ENCODE results near the gene NCR3LG1. TPM values are rescaled to one million over a fixed set of nuclear protein-coding genes. Genes with fewer than 3 reads are reported as not detected.

Gene NCR3LG1
- polyA plus RNA-seq, 1 donor (not counting 4 experiments of a cell fraction or from before 2014, with no cell fraction given), result 3.9 TPM

DNA sequence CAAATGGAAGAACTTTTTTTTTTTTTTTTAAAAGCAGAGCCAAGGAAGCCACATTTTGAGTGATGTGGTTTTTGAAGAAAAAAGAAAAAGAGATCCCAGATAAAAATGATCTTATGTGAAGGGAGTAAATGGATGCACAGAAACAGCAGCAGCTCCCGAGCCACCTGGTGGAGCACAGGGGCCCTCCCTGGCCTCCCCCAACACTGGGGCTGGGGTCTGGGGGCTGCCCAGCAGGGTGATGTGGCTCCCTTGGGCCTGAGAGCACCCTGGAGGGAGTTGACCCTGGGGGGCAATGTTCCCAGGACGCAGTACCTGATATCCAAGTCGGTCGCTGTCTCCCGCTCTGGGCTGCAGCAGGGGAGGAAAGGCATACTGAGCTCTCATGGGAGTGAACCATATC is 63.4 kb downstream of the NCR3LG1 start:
- Histone ChIP-seq H3K4me3 (ENCODE audit: control insufficient read depth in 2 of 3, extremely low read depth in 1 of 3, insufficient read depth in 2 of 3, low read depth in 1 of 3, low read length in 3 of 3) (no peak overlapping the region), H2AFZ (ENCODE audit: control insufficient read depth, low read length) (no peak overlapping the region), H3K4me1 (ENCODE audit: control insufficient read depth, extremely low read depth, insufficient read depth, low read length) (no peaks in the 10 kb centered on the region), H4K20me1 (ENCODE audit: control insufficient read depth, extremely low read depth, insufficient read depth, low read length) (no peaks in the 10 kb centered on the region), H3K9ac (ENCODE audit: control insufficient read depth, extremely low read depth, insufficient read depth, low read length) (no peak overlapping the region), H3K27ac (ENCODE audit: control insufficient read depth, insufficient read depth, low read length) (no peak overlapping the region), H3K36me3 (ENCODE audit: control insufficient read depth in 2 of 2, extremely low read depth in 1 of 2, insufficient read depth in 2 of 2, low read length in 2 of 2) (no peaks in the 10 kb centered on the region), H3K79me2 (ENCODE audit: control insufficient read depth, insufficient read depth, low read length) (no peaks in the 10 kb centered on the region), H3K4me2 (ENCODE audit: control insufficient read depth, extremely low read depth, insufficient read depth, low read depth, low read length) (no peak overlapping the region), H3K27me3 (ENCODE audit: control insufficient read depth, extremely low read depth, insufficient read depth, low read length) (peaks cover 26% of the 10 kb centered on the region), H3K9me1 (ENCODE audit: control insufficient read depth, extremely low read depth, insufficient read depth, low read length) (no peaks in the 10 kb centered on the region), H3K9me3 (ENCODE audit: control insufficient read depth, low read depth, low read length) (no peaks in the 10 kb centered on the region)
- DNase-seq (ENCODE audit: low read depth, low spot score) (no peak), FAIRE-seq (no peak)
- dilution Hi-C loops (cut with MboI; ENCODE audit: extremely low pct_ligation_motif_present, low sequenced_read_pairs), result no loop called here
- TF ChIP-seq, protein P1, sequence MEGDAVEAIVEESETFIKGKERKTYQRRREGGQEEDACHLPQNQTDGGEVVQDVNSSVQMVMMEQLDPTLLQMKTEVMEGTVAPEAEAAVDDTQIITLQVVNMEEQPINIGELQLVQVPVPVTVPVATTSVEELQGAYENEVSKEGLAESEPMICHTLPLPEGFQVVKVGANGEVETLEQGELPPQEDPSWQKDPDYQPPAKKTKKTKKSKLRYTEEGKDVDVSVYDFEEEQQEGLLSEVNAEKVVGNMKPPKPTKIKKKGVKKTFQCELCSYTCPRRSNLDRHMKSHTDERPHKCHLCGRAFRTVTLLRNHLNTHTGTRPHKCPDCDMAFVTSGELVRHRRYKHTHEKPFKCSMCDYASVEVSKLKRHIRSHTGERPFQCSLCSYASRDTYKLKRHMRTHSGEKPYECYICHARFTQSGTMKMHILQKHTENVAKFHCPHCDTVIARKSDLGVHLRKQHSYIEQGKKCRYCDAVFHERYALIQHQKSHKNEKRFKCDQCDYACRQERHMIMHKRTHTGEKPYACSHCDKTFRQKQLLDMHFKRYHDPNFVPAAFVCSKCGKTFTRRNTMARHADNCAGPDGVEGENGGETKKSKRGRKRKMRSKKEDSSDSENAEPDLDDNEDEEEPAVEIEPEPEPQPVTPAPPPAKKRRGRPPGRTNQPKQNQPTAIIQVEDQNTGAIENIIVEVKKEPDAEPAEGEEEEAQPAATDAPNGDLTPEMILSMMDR (optimal IDR thresholded peaks at IDR 0.05 in 1 of 3, IDR thresholded peaks at IDR 0.05 in 1 of 3, conservative IDR thresholded peaks at IDR 0.05 in 1 of 3; ENCODE audit: extremely low read depth in 1 of 3, insufficient read depth in 2 of 3, low read length in 3 of 3), result no peak
- TF ChIP-seq EZH2 (IDR thresholded peaks at IDR 0.05; ENCODE audit: low read length), result no peak

DNA sequence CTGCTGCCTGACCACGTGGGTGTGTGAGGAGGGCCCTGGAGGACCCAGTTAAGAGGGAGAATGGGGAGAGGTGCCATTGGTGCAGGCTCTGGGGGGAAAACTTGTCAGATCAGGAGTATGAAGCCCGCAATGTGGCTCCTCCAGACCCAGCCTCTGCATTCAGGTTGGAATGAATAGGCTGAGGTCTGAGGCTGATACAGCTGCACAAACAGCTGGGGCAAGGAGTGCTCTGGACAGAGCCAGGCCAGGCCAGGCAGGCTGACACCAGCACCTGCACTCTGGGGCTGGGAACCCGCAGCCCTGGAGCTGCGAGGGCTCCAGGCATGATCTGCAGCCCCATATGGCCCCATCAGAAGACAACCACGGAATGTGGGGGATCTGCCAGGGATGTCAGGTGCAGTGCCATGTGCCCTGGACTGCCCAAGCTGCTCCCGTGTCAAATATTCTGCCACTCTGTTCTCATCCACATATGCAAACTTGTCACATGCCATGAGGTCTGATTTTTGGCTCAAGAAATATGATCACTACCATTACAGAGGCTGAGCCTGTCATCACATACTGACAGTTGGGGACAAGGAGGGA is 64.0 kb downstream of the NCR3LG1 start:
- Histone ChIP-seq H2AFZ (ENCODE audit: control insufficient read depth, low read length) (no peak overlapping the region), H3K27ac (ENCODE audit: control insufficient read depth, insufficient read depth, low read length) (no peak overlapping the region), H3K9me3 (ENCODE audit: control insufficient read depth, low read depth, low read length) (no peaks in the 10 kb centered on the region), H3K4me1 (ENCODE audit: control insufficient read depth, extremely low read depth, insufficient read depth, low read length) (no peaks in the 10 kb centered on the region), H3K79me2 (ENCODE audit: control insufficient read depth, insufficient read depth, low read length) (no peaks in the 10 kb centered on the region), H3K36me3 (ENCODE audit: control insufficient read depth in 2 of 2, extremely low read depth in 1 of 2, insufficient read depth in 2 of 2, low read length in 2 of 2) (no peaks in the 10 kb centered on the region), H4K20me1 (ENCODE audit: control insufficient read depth, extremely low read depth, insufficient read depth, low read length) (no peaks in the 10 kb centered on the region), H3K4me2 (ENCODE audit: control insufficient read depth, extremely low read depth, insufficient read depth, low read depth, low read length) (no peak overlapping the region), H3K4me3 (ENCODE audit: control insufficient read depth in 2 of 3, extremely low read depth in 1 of 3, insufficient read depth in 2 of 3, low read depth in 1 of 3, low read length in 3 of 3) (no peak overlapping the region), H3K9ac (ENCODE audit: control insufficient read depth, extremely low read depth, insufficient read depth, low read length) (no peak overlapping the region), H3K9me1 (ENCODE audit: control insufficient read depth, extremely low read depth, insufficient read depth, low read length) (no peaks in the 10 kb centered on the region), H3K27me3 (ENCODE audit: control insufficient read depth, extremely low read depth, insufficient read depth, low read length) (peaks cover 27% of the 10 kb centered on the region)
- dilution Hi-C loops (cut with MboI; ENCODE audit: extremely low pct_ligation_motif_present, low sequenced_read_pairs), result no loop called here
- no peak for FAIRE-seq
- TF ChIP-seq, protein P1 (optimal IDR thresholded peaks at IDR 0.05 in 1 of 3, IDR thresholded peaks at IDR 0.05 in 1 of 3, conservative IDR thresholded peaks at IDR 0.05 in 1 of 3; ENCODE audit: extremely low read depth in 1 of 3, insufficient read depth in 2 of 3, low read length in 3 of 3), result no peak
- no peak for TF ChIP-seq EZH2 (IDR thresholded peaks at IDR 0.05; ENCODE audit: low read length)
- no peak for DNase-seq (ENCODE audit: low read depth, low spot score)

Measured in keratinocyte (primary cell).